ENCODE results near the gene IQCK.

The IQCK gene

DNA sequence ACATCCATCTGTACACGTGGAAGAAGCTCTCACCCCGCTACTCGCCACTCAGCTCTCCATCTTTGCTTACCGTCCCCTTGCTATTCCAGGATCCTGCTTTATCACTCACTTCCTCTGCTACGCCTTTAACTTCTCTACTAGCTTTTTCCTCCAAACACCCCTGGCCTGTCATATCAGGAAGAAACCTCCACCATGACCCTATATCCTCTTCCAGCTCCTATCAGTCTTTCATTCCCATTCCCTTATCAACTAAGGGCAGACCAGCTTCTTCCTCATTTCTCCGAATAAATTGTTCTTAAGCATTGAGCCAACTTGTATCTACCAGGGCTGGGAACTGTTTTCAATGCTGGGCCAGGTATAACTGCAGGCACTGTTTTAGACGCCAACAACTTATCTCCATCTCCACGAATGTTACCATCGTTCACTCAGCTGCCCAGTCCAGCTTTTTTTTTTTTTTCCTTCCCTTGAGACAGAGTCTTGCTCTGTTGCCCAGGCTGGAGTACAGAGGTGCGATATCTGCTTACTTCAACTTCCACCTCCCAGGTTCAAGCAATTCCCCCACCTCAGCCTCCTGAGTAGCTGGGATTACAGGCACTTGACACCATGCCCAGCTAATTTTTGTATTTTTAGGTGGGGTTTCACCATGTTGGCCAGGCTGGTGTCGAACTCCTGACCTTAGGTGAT, 4.3 kb downstream of the IQCK start:
- no peaks in the 10 kb centered on the region for H3K36me3 Mint-ChIP-seq (ENCODE audit: low read depth)
- no peaks in the 10 kb centered on the region for H3K27me3 Mint-ChIP-seq
- no peak overlapping the region for H3K27ac Mint-ChIP-seq
- H3K4me3 Mint-ChIP-seq = no peak overlapping the region
- peaks cover 9% of the 10 kb centered on the region for H3K4me1 Mint-ChIP-seq (ENCODE audit: low read depth)
- no peaks in the 10 kb centered on the region for H3K9me3 Mint-ChIP-seq

DNA sequence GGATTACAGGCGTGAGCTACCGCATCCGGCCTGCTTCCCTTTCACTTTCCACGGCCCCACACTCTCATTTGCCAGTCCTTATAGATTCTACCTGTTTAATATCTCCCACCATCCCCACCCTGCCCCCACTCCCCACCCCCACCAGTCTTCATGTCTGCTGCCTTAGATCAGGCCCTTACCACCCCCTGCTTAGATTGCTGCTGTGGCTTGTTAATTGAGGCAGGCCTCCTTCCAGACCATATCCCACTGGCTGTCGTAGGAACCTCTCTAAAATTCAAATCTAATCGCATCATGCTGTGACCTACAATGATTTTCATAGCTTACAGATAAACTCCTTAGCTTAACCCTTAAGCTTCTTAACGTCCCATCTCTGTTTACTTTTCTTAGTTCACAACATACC, 4.9 kb downstream of the IQCK start:
- Mint-ChIP-seq H3K4me3 (no peak overlapping the region), H3K36me3 (ENCODE audit: low read depth) (no peaks in the 10 kb centered on the region), H3K9me3 (no peaks in the 10 kb centered on the region), H3K4me1 (ENCODE audit: low read depth) (peaks cover 12% of the 10 kb centered on the region), H3K27me3 (no peaks in the 10 kb centered on the region), H3K27ac (no peak overlapping the region)

DNA sequence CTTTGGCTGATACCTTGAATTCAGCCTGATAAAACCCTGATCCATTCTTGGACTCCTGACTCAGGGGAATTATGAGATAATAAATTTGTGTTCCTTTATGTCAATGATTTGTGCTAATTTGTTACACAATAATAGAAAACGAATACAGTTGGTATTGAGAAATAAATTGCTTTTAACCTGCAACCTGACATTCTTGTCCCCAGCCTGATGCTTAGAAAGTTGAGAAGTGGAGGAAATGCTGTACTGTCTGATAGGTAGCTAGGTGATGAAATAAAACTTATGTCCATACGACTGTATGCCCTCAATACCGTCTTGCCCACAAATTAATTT, 10.5 kb downstream of the IQCK start:
- no peaks in the 10 kb centered on the region for H3K27me3 Mint-ChIP-seq
- no peaks in the 10 kb centered on the region for H3K9me3 Mint-ChIP-seq
- H3K27ac Mint-ChIP-seq = no peak overlapping the region
- H3K4me3 Mint-ChIP-seq = no peak overlapping the region
- H3K36me3 Mint-ChIP-seq (ENCODE audit: low read depth) = no peaks in the 10 kb centered on the region
- peaks cover 9% of the 10 kb centered on the region for H3K4me1 Mint-ChIP-seq (ENCODE audit: low read depth)

DNA sequence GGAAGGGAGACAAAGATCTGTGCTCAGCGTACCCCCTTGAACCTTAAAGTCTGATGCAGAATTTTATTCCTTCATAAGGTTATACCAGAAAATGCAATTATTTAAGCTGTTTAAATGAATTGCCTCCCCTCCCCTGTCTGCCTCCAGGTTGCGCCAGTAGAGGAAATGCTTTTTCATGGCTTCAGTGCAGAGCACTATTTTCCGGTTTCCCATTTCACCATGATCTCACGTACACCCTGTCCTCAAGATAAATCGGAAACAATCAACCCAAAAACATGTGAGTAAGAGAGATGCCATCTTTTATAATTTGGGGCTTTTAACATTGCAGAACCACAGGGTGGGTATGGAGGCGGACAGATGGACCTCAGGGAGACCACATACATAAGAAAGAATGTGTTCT, 15.5 kb downstream of the IQCK start:
- Mint-ChIP-seq H3K27ac (no peak overlapping the region), H3K9me3 (no peaks in the 10 kb centered on the region), H3K4me3 (no peak overlapping the region), H3K27me3 (no peaks in the 10 kb centered on the region), H3K4me1 (ENCODE audit: low read depth) (no peaks in the 10 kb centered on the region), H3K36me3 (ENCODE audit: low read depth) (peaks cover 3% of the 10 kb centered on the region)

DNA sequence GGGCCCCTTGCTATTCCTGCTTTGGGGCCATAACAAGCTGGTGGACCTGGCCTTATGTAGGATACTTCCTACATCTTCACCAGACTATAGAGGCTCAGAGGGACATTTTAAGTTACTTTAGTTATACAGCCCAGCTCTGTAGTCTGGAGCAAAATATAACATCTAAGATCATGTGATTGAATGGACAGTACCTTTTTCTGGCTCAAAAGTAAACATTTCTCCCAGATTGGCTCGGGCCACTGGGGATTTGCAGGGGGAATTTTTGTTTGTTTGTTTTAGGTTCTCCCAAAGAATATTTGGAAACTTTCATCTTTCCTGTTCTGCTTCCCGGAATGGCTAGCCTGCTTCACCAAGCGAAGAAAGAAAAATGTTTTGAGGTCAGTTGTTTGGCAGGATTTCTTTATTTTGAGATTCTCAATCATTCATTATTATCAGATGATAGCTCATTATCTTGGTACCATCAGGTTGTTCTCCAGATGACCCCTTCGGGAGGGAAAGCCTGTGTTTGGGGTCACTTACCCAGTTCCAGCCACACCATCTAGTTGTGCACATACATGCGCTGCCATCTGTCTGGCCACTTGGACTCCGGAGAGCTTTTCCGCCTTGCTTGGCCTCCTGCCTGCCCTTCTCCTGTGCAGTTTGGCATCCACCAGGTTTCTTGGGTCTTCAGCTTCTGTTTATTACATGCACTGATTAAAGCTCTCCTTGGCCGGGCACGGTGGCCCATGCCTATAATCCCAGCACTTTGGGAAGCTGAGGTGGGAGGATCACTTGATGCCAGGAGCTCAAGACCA, 17.2 kb downstream of the IQCK start:
- no peaks in the 10 kb centered on the region for H3K4me1 Mint-ChIP-seq (ENCODE audit: low read depth)
- H3K27ac Mint-ChIP-seq = no peak overlapping the region
- H3K9me3 Mint-ChIP-seq = no peaks in the 10 kb centered on the region
- H3K4me3 Mint-ChIP-seq = no peak overlapping the region
- H3K36me3 Mint-ChIP-seq (ENCODE audit: low read depth) = peaks cover 3% of the 10 kb centered on the region
- no peaks in the 10 kb centered on the region for H3K27me3 Mint-ChIP-seq

DNA sequence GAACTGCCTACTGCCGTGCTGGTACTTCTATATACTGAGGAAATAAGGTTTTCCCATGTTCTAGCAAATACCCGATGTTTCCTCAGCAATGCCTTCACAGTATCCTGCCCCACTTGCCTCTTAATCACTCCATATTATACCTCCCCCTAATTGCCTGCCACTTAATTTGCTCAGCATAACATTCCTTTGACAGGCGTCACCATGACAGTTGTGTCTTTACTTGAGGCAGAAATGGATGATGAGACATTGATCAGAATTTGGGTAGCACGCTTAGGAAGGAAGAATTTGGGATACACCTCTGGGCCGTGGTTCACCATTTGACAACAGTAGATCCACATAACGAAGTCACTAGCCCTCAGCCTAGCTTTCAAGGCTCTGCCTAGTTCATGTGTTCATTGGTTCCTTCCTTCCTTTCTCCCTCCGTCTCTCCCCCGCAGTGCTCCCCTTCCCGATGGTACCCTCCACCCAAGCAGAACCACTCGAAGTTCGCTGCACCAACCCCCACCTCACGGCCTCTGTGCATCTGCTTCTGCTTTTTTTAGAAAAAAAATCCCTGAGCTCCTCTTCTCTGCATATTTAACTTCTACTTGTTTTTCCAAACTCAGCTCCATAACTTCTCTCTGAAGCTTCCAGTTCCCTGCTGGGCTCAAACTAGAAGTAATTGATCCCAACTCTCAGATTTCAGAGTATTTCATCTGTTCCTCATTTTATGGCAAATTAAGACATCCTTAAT, 19.4 kb downstream of the IQCK start:
- no peaks in the 10 kb centered on the region for H3K27me3 Mint-ChIP-seq
- no peak overlapping the region for H3K27ac Mint-ChIP-seq
- no peak overlapping the region for H3K4me3 Mint-ChIP-seq
- peaks cover 3% of the 10 kb centered on the region for H3K36me3 Mint-ChIP-seq (ENCODE audit: low read depth)
- H3K9me3 Mint-ChIP-seq = no peaks in the 10 kb centered on the region
- H3K4me1 Mint-ChIP-seq (ENCODE audit: low read depth) = no peaks in the 10 kb centered on the region

DNA sequence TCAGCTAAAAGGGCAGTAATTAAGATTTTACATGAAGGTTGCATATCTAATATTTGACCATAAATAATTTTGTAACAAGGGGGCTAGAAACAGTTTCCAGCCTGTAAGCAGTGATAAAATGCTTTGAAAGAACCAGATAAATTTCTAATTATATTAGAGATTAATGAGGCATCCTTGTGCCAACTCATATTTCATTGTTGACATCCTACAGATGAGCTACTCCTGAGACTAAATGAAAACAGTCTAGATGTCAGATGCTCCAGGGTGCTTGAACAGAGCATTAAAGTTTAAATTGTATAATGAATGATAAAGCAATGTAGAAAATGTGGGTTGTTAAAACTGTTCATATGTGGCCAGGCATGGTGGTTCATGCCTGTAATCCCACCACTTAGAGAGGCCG, 23.3 kb downstream of the IQCK start:
- no peaks in the 10 kb centered on the region for H3K4me1 Mint-ChIP-seq (ENCODE audit: low read depth)
- no peaks in the 10 kb centered on the region for H3K9me3 Mint-ChIP-seq
- no peak overlapping the region for H3K4me3 Mint-ChIP-seq
- no peaks in the 10 kb centered on the region for H3K36me3 Mint-ChIP-seq (ENCODE audit: low read depth)
- H3K27me3 Mint-ChIP-seq = no peaks in the 10 kb centered on the region
- no peak overlapping the region for H3K27ac Mint-ChIP-seq

DNA sequence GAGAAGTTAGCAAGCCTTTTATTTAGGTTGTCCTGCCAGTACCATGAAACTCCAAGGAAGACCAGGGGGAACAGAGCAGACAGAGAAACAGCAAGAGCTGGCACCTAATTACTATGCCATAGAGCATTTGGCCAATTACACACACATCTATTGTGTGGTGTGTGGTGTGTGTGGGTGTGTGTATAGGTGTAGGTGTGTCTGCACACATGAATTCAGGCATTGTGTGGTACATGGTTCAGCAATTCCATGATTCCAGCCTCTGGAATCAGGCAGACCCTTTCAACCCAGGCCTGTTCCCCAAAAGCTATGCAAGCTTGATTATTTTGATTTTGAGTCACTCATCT, 25.7 kb downstream of the IQCK start:
- no peak overlapping the region for H3K27ac Mint-ChIP-seq
- no peak overlapping the region for H3K4me3 Mint-ChIP-seq
- H3K4me1 Mint-ChIP-seq (ENCODE audit: low read depth) = no peaks in the 10 kb centered on the region
- H3K36me3 Mint-ChIP-seq (ENCODE audit: low read depth) = no peaks in the 10 kb centered on the region
- H3K27me3 Mint-ChIP-seq = no peaks in the 10 kb centered on the region
- no peaks in the 10 kb centered on the region for H3K9me3 Mint-ChIP-seq

DNA sequence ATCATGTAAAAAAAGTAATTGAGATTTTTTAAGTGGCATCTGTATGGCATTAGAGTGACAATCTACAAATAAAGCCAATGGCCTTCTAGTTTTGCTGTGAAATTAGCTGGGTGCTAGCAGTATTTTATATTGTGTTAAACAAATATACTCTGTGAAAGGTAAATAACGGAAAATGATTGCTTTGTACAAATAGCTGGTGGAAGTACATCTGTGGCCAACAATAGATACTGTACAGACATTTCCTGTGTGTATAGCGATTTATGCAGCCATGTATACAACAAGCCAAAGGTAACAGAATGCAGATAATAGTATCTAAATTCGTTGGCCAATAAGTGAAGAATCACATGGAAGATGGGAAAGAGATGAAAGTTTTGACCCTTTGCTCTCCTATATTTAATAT, 26.6 kb downstream of the IQCK start:
- Mint-ChIP-seq H3K4me1 (ENCODE audit: low read depth) (no peaks in the 10 kb centered on the region), H3K27ac (no peak overlapping the region), H3K4me3 (no peak overlapping the region), H3K36me3 (ENCODE audit: low read depth) (no peaks in the 10 kb centered on the region), H3K27me3 (no peaks in the 10 kb centered on the region), H3K9me3 (no peaks in the 10 kb centered on the region)

DNA sequence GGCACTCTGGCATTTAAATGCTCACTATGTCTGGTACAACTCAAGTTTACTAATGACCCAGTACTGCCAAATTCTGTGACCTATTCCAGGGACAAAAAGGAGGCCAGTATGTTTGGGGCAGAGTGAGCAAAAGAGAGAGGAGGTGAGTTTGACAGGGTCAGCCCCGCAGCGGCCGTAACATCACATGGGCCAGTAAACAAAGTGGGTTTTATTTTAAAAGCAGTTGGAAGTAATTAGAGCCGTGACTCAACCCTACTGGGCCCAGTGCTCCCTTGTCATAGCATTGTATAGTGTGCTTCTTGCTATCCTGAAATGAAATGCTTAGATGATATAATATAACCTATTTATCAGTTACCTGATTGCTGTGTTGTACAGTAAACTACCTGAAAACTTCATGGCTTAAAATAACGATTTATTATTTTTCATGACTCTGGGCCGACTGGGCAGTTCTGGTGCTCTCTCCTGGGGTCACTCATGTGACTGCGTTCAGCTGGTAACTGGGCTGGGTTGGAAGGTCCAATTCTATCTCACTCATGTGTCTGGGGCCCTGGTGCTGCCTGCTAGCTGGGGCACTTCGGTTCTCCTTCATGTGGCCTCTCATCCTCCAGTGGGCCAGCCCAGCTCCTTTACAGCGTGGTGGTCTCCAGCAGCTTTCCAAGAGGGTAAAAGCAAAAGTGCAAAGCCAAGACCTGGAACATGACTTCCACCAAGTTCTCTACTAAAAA, 27.4 kb downstream of the IQCK start:
- Mint-ChIP-seq H3K36me3 (ENCODE audit: low read depth) (no peaks in the 10 kb centered on the region), H3K4me3 (no peak overlapping the region), H3K9me3 (no peaks in the 10 kb centered on the region), H3K27ac (no peak overlapping the region), H3K4me1 (ENCODE audit: low read depth) (no peaks in the 10 kb centered on the region), H3K27me3 (no peaks in the 10 kb centered on the region)

DNA sequence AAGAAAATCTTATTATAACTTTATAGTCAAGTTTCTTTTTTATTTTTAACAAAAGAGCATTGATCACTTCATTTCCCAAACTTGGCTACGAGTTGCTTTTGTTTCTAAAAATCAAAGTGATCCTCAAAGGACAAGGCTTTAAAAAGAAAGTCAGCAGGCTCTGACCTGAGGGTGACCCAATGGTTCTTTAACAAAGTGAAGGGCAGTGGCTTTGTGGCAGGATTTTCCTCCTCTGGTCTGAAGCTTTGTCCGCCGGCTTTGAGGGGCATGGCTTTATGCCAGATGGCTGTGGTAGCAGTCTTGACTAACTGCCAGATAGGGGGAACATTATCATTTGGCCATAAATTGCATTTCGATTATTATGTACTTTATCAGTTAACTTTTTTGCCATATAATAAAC, 28.5 kb downstream of the IQCK start:
- Mint-ChIP-seq H3K9me3 (no peaks in the 10 kb centered on the region), H3K4me1 (ENCODE audit: low read depth) (no peaks in the 10 kb centered on the region), H3K27ac (no peak overlapping the region), H3K27me3 (no peaks in the 10 kb centered on the region), H3K4me3 (no peak overlapping the region), H3K36me3 (ENCODE audit: low read depth) (no peaks in the 10 kb centered on the region)

DNA sequence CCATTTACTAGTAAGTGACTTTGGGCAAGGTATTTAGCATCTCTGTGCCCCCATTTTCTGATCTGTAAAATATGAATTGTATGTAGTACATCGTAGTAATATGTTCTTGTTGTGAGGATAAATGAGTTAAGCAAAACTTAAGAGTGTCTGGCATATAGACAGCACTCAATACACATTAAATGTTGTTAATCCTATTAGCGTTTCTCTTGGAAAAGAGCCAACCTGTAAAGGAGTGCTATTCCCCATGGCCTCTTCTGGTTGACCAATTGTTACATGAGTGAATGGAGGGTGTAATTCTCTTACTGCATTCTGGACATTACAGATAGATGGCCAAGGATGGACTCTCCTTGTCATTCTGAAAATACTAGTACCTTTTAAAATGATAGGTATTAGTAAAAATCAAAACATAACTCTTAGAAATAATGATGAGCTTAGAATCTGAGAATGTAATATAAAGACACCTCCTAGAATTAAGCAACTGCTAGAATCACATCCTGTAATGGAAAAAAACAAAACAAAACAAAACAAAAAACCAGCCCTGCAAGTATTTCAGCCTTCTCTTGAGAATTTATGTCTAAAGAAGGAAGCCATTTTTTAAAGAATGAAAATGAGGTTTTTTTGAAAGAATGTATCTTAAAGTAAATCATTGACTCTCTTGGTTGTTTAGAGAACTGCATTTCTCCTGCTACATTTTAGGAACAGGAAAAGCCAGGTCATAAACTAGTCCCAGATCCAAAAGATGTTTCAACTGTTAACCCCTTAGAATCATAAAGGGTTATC, 30.5 kb downstream of the IQCK start:
- Mint-ChIP-seq H3K27ac (no peak overlapping the region), H3K9me3 (no peaks in the 10 kb centered on the region), H3K27me3 (no peaks in the 10 kb centered on the region), H3K4me3 (no peak overlapping the region), H3K36me3 (ENCODE audit: low read depth) (no peaks in the 10 kb centered on the region), H3K4me1 (ENCODE audit: low read depth) (no peaks in the 10 kb centered on the region)

DNA sequence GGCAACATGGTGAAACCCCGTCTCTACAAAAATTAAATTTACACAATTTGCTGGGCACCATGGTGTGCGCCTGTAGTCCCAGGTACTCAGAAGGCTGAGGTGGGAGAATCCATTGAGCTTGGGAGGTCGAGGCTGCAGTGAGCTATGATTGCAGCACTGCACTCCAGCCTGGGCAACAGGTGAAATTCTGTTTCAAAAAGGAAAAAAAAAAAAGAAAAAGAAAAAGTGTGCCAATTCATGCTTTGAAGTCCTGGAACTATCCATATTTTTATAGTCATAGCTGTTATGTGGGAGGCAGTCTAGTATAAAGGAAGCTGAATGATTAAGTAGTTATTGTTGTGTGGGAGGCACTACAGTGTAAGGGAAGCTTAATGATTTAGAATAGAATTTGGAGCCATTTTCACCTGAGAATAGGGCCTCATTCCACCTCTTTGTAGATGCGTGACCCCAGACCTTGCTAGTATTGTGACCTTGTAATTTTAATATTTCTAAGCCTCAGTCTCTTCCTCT, 31.6 kb downstream of the IQCK start:
- Mint-ChIP-seq H3K36me3 (ENCODE audit: low read depth) (no peaks in the 10 kb centered on the region), H3K27ac (no peak overlapping the region), H3K4me1 (ENCODE audit: low read depth) (no peaks in the 10 kb centered on the region), H3K4me3 (no peak overlapping the region), H3K9me3 (no peaks in the 10 kb centered on the region), H3K27me3 (no peaks in the 10 kb centered on the region)

Measured in stimulated activated naive CD8-positive, alpha-beta T cell treated with anti-CD3 and anti-CD28 coated beads, Interleukin-15, Interleukin-2, amounts not matched to agents 100 ng/mL and 50 ng/mL, for 24 hours (primary cell).